Natural killer cell (primary cell): ENCODE results near the gene FERMT3. TPM values are rescaled to one million over a fixed set of nuclear protein-coding genes. Genes with fewer than 3 reads are reported as not detected.

Experiments used
- ATAC-seq, 3 donors: fragments of 150-1000 bp in 2 of 3; fragments of 200-7000 bp in 1 of 3; cut with Tn5 transposase; 1 replicate in 1 of 3; 2 replicates in 2 of 3; pipeline ENCODE4 v1.10.0; 2021; ENCODE audit warnings: mild to moderate bottlenecking in 2 of 3, moderate library complexity in 2 of 3
- DNase-seq, 2 donors: peaks; one replicate each; pipeline versions ENCODE4 v3.0.0 to v3.0.0-alpha.2; 2013 to 2021; ENCODE audit warnings: mixed read lengths in 1 of 2
- H3K27ac ChIP-seq: one replicate; pipeline ENCODE4 v1.5.1; 2013; ENCODE audit warnings: mild to moderate bottlenecking, low read length
- H3K27me3 ChIP-seq: one replicate; pipeline ENCODE4 v1.6.1; 2013; ENCODE audit warnings: low read length; ENCODE audit not compliant: control insufficient read depth, insufficient read depth
- H3K36me3 ChIP-seq: one replicate; pipeline ENCODE4 v1.6.1; 2013; ENCODE audit warnings: low read length; ENCODE audit not compliant: control insufficient read depth, insufficient read depth
- H3K4me1 ChIP-seq: one replicate; pipeline ENCODE4 v1.6.1; 2013; ENCODE audit warnings: low read length; ENCODE audit not compliant: control insufficient read depth, insufficient read depth
- H3K4me3 ChIP-seq: one replicate; pipeline ENCODE4 v1.5.1; 2013; ENCODE audit warnings: low read length
- H3K9me3 ChIP-seq: one replicate; pipeline ENCODE4 v1.6.1; 2013; ENCODE audit warnings: low read length; ENCODE audit not compliant: control insufficient read depth, insufficient read depth
- H3K27ac Mint-ChIP-seq, 2 donors: one replicate each; pipeline ENCODE4 v1.8.0; 2022; ENCODE audit warnings: mild to moderate bottlenecking in 2 of 2, mixed read lengths in 2 of 2, moderate library complexity in 1 of 2
- H3K27me3 Mint-ChIP-seq, 2 donors: one replicate each; pipeline ENCODE4 v1.8.0; 2022; ENCODE audit warnings: low read depth in 2 of 2, mixed read lengths in 2 of 2
- H3K36me3 Mint-ChIP-seq: one replicate; pipeline ENCODE4 v1.8.0; 2022; ENCODE audit warnings: mixed read lengths
- H3K4me1 Mint-ChIP-seq, 2 donors: one replicate each; pipeline ENCODE4 v1.8.0; 2022; ENCODE audit warnings: mixed read lengths in 2 of 2
- H3K4me3 Mint-ChIP-seq: one replicate; pipeline ENCODE4 v1.8.0; 2022; ENCODE audit warnings: mild to moderate bottlenecking, moderate library complexity, mixed read lengths
- H3K9me3 Mint-ChIP-seq, 2 donors: one replicate each; pipeline ENCODE4 v1.8.0; 2022; ENCODE audit warnings: mixed read lengths in 2 of 2
- CTCF ChIP-seq: fragments of 200-600 bp; IDR thresholded peaks from one replicate; pipeline ENCODE4 v1.8.0; 2022; ENCODE audit warnings: antibody characterized with exemption
- WGBS: methylation state at CpG from one replicate; pipeline ENCODE4 v1.1.7; 2013; ENCODE audit warnings: missing lambda C conversion rate; ENCODE audit not compliant: insufficient coverage; 5-methylcytosine and 5-hydroxymethylcytosine counted together
- intact Hi-C: fragments of 100-400 bp; cut with micrococcal nuclease; formaldehyde crosslinking; loops from one replicate; pipeline ENCODE4 v1.14.2; 2022
- total RNA-seq, 4 donors: library from RNA; stranded (reverse); fragments of 120-200 nt in 1 of 4; gene quantifications; one replicate each; pipeline versions ENCODE4 v1.2.3 to v1.2.4, GENCODE V29; 2013 to 2022

Gene FERMT3
- total RNA-seq, 3 donors from 2014 or later (not counting 1 experiment from before 2014, with no cell fraction given), result 194 to 202 (median 196) TPM

- Mint-ChIP-seq H3K27ac (peak within 1 kb of the TSS; percentile 65 to 93), H3K9me3 (no peaks in the 10 kb centered on the region), H3K4me3 (peak within 1 kb of the TSS; percentile 84), H3K36me3 (no peaks in the 10 kb centered on the region), H3K4me1 (peaks cover 13 to 33% of the 10 kb centered on the region in 2 donors), H3K27me3 (no peaks in the 10 kb centered on the region)
- Histone ChIP-seq H3K27ac (peak within 1 kb of the TSS; percentile 53), H3K4me1 (peaks cover 67% of the 10 kb centered on the region), H3K27me3 (no peaks in the 10 kb centered on the region), H3K4me3 (peak within 1 kb of the TSS; percentile 53), H3K36me3 (peaks cover 5% of the 10 kb centered on the region), H3K9me3 (no peaks in the 10 kb centered on the region)
- DNase-seq (peak; percentile 61 to 84), ATAC-seq (peak; percentile 58 to 77 (median 70))
- intact Hi-C loops, result no loop called here
- TF ChIP-seq CTCF, result no peak
- WGBS, result 8% methylated on average over 58 of the region's 62 CpGs
Measured at GRCh38 chr11:64233913-64234586, 27.5 kb downstream of the FERMT3 start, which contains the start of gene VEGFB. VEGFB (plus strand) TSS chr11:64234584; CDS start chr11:64234834, 250 bp downstream.

DNA sequence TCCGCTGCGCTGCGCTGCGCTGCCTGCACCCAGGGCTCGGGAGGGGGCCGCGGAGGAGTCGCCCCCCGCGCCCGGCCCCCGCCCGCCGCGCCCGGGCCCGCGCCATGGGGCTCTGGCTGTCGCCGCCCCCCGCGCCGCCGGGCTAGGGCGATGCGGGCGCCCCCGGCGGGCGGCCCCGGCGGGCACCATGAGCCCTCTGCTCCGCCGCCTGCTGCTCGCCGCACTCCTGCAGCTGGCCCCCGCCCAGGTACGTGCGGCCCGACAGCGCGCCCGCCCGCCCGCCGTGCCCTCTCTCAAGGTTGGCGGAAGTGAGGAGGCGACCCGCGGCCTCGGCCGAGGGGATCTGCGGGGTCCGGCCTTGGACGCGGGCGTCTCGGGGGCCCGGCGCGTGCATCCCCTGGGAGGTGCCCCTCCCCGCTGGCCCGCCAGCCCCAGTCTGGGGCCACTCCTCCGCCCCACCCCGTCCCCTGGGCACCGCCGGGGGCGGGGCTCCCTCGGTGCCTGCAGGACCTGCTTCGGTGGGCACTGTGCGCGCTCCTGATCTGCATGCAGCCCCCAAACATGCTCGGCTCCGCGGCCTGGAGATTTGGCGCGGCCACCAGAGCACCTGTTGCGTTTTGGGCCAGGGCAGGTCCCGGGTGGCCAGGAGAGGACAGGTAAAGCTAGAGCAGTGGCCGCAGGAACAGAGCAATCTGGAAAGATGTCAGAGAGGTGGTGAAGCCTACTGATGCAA, 28.3 kb downstream of the FERMT3 start:
- ATAC-seq, result peak; percentile 55 to 67 (median 55)
- WGBS, result under 1% methylated on average over 80 of the region's 80 CpGs
- peak overlapping the region; percentile 53 for H3K4me3 ChIP-seq
- intact Hi-C loops, result no loop called here
- peak overlapping the region; percentile 84 for H3K4me3 Mint-ChIP-seq
- peaks cover 11 to 26% of the 10 kb centered on the region in 2 donors for H3K4me1 Mint-ChIP-seq
- no peaks in the 10 kb centered on the region for H3K27me3 Mint-ChIP-seq
- peaks cover 66% of the 10 kb centered on the region for H3K4me1 ChIP-seq
- H3K36me3 Mint-ChIP-seq, result no peaks in the 10 kb centered on the region
- H3K27me3 ChIP-seq, result no peaks in the 10 kb centered on the region
- peak overlapping the region; percentile 59 to 71 for H3K27ac Mint-ChIP-seq
- H3K27ac ChIP-seq, result peak overlapping the region; percentile 53
- peaks cover 5% of the 10 kb centered on the region for H3K36me3 ChIP-seq
- H3K9me3 ChIP-seq, result no peaks in the 10 kb centered on the region
- TF ChIP-seq CTCF, result no peak
- peak; percentile 55 to 81 for DNase-seq
- no peaks in the 10 kb centered on the region for H3K9me3 Mint-ChIP-seq

GRCh38 chr11:64235437-64236161, 29.1 kb downstream of the FERMT3 start:
- WGBS, result 95% methylated on average over 12 of the region's 12 CpGs
- ATAC-seq (no peak), DNase-seq (no peak)
- intact Hi-C loops, result no loop called here
- no peaks in the 10 kb centered on the region for H3K9me3 ChIP-seq
- H3K27me3 ChIP-seq, result no peaks in the 10 kb centered on the region
- no peaks in the 10 kb centered on the region for H3K27me3 Mint-ChIP-seq
- peaks cover 66% of the 10 kb centered on the region for H3K4me1 ChIP-seq
- H3K4me3 ChIP-seq, result peak overlapping the region; percentile 53
- no peaks in the 10 kb centered on the region for H3K9me3 Mint-ChIP-seq
- no peaks in the 10 kb centered on the region for H3K36me3 Mint-ChIP-seq
- peak overlapping the region; percentile 84 for H3K4me3 Mint-ChIP-seq
- TF ChIP-seq CTCF, result no peak
- peak overlapping the region; percentile 59 to 71 for H3K27ac Mint-ChIP-seq
- H3K36me3 ChIP-seq, result peaks cover 5% of the 10 kb centered on the region
- peaks cover 11 to 27% of the 10 kb centered on the region in 2 donors for H3K4me1 Mint-ChIP-seq
- H3K27ac ChIP-seq, result peak overlapping the region; percentile 53
